ENCODE results near the gene SYT11. TPM values are rescaled to one million over a fixed set of nuclear protein-coding genes. Genes with fewer than 3 reads are reported as not detected.

Gene SYT11
- total RNA-seq, 6 donors from 2014 or later: 3.1 to 12.1 (median 7.8) TPM

GRCh38 chr1:155880950-155881349 lies 21.6 kb downstream of the SYT11 start:
- no peak for ATAC-seq (ENCODE audit: low FRiP score in 2 of 2)
- Histone ChIP-seq H3K27ac (no peak overlapping the region), H3K9me3 (no peaks in the 10 kb centered on the region), H3K4me1 (no peaks in the 10 kb centered on the region), H3K4me3 (no peak overlapping the region), H3K27me3 (no peaks in the 10 kb centered on the region), H3K36me3 (peaks cover 0 to 17% (median 0%) of the 10 kb centered on the region in 4 donors)
- 88 to 94% methylated on average over 6 of the region's 6 CpGs for WGBS, 2 donors
- no peak for DNase-seq
- TF ChIP-seq EP300 (IDR thresholded peaks at IDR 0.05): no peak
- TF ChIP-seq, protein P1, sequence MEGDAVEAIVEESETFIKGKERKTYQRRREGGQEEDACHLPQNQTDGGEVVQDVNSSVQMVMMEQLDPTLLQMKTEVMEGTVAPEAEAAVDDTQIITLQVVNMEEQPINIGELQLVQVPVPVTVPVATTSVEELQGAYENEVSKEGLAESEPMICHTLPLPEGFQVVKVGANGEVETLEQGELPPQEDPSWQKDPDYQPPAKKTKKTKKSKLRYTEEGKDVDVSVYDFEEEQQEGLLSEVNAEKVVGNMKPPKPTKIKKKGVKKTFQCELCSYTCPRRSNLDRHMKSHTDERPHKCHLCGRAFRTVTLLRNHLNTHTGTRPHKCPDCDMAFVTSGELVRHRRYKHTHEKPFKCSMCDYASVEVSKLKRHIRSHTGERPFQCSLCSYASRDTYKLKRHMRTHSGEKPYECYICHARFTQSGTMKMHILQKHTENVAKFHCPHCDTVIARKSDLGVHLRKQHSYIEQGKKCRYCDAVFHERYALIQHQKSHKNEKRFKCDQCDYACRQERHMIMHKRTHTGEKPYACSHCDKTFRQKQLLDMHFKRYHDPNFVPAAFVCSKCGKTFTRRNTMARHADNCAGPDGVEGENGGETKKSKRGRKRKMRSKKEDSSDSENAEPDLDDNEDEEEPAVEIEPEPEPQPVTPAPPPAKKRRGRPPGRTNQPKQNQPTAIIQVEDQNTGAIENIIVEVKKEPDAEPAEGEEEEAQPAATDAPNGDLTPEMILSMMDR (IDR thresholded peaks at IDR 0.05): no peak

- H3K27me3 ChIP-seq: no peaks in the 10 kb centered on the region
- H3K36me3 ChIP-seq: peaks cover 0 to 17% (median 0%) of the 10 kb centered on the region in 4 donors
- H3K9me3 ChIP-seq: no peaks in the 10 kb centered on the region
- ATAC-seq (ENCODE audit: low FRiP score in 2 of 2) (no peak), DNase-seq (no peak)
- TF ChIP-seq POLR2AphosphoS5 (IDR thresholded peaks at IDR 0.05): no peak
- no peak for TF ChIP-seq POLR2A (IDR thresholded peaks at IDR 0.05)
- TF ChIP-seq, protein P1 (IDR thresholded peaks at IDR 0.05): no peak
- no peak for TF ChIP-seq EP300 (IDR thresholded peaks at IDR 0.05)
- H3K27ac ChIP-seq: no peak overlapping the region
- H3K4me1 ChIP-seq: no peaks in the 10 kb centered on the region
- H3K4me3 ChIP-seq: no peak overlapping the region
These were observed 22.9 kb downstream of the SYT11 start for GRCh38 chr1:155882235-155882634.

DNA sequence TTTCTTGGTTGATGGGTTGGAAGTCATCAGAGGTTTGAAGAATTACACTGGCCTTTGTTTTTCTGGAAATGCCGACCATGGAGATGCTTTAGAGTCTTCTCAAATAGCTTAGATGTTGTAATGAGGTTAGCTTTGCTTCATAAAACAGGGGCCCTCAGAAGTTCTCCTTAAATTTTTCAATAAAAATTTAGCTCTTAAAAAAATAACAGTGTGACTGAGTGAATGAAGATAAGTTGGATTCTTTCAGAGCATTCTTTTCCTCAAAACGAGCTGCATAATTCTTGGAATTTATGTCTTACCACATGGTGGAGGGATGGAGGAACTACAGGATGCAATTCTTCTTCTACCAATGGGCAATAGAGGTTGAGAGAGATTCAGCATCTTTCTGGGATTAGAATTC lies 23.4 kb downstream of the SYT11 start:
- Histone ChIP-seq H3K4me1 (no peaks in the 10 kb centered on the region), H3K27me3 (no peaks in the 10 kb centered on the region), H3K9me3 (no peaks in the 10 kb centered on the region), H3K27ac (no peak overlapping the region), H3K4me3 (no peak overlapping the region), H3K36me3 (peaks cover 0 to 17% (median 0%) of the 10 kb centered on the region in 4 donors)
- no peak for ATAC-seq (ENCODE audit: low FRiP score in 2 of 2)
- DNase-seq: no peak
- WGBS, 2 donors: 67 to 78% methylated on average over 2 of the region's 2 CpGs
- TF ChIP-seq EP300 (IDR thresholded peaks at IDR 0.05) (no peak), POLR2AphosphoS5 (IDR thresholded peaks at IDR 0.05) (no peak), POLR2A (IDR thresholded peaks at IDR 0.05) (no peak)
- TF ChIP-seq, protein P1 (IDR thresholded peaks at IDR 0.05): no peak

DNA sequence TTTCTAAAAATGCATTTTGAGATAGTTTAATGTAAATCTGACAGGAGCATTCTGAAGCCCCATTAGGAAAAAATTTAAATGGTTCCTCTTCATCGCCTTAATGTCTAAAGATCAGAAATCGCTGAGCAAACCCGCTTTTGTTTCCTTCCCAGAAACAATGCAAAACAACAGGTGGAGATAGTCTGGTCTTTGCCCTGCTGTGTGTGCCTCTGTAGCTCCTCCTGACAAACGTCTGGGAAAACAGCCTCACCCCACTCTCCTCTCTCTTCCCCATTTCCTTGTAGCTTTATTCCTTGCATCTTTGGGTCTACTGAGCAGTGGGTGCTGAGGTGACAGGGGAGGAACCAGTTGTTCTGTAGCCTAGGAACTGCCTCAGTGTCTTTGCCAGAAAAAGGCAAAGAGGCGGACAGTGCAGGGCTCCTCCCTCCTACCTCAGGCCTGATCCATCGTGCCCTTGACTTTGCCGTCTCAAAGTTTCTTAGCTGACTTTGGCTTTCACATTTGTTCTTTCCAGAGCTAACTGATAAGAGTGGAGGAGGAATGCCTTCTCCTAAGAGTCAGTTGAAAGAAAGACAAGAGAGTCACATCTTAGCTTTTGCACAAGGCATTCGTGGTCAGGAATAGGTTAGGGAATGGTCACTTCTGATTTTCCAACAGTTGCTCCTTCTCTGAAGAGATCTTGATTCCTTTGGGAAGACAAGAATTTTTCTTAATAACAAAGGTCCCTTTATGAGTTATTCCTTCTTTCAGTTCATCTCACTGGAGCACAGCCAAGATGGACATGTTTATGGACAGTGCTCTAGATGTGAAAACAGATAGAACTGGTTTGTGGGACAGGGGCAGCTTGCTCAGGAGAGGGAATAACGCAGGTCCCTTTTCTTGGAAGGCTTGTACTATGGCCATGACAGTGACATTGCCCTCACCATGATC lies 24.9 kb downstream of the SYT11 start:
- H3K27me3 ChIP-seq: no peaks in the 10 kb centered on the region
- H3K9me3 ChIP-seq: no peaks in the 10 kb centered on the region
- H3K4me3 ChIP-seq: no peak overlapping the region
- H3K27ac ChIP-seq: no peak overlapping the region
- DNase-seq (no peak), ATAC-seq (ENCODE audit: low FRiP score in 2 of 2) (no peak)
- WGBS, 2 donors: 79 to 82% methylated on average over 9 of the region's 9 CpGs
- no peaks in the 10 kb centered on the region for H3K4me1 ChIP-seq
- TF ChIP-seq POLR2AphosphoS5 (IDR thresholded peaks at IDR 0.05): no peak
- H3K36me3 ChIP-seq: peaks cover 0 to 17% (median 0%) of the 10 kb centered on the region in 4 donors

DNA sequence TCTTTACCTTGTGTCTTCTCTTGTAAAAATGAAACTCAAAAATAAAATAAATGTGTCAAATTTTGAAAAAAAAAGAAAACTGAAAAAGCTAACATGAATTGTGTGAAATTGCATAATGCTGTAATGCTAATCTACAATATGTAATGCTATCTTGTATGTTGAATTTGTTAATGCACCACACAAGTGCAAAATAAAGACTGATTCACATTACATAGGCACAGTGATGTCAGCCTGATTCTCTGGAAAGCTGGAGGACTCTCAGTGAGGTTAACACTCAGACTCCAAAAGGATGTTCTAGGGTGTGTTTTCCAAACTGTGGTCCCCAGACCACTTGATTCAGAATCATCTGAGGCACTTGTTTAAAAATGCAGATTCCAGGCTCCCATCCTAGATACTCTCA lies 25.6 kb downstream of the SYT11 start:
- ATAC-seq (ENCODE audit: low FRiP score in 2 of 2): no peak
- Histone ChIP-seq H3K27me3 (no peaks in the 10 kb centered on the region), H3K9me3 (no peaks in the 10 kb centered on the region), H3K27ac (no peak overlapping the region), H3K4me1 (no peaks in the 10 kb centered on the region), H3K4me3 (no peak overlapping the region), H3K36me3 (peaks cover 0 to 17% (median 0%) of the 10 kb centered on the region in 4 donors)
- TF ChIP-seq EP300 (IDR thresholded peaks at IDR 0.05) (no peak), POLR2AphosphoS5 (IDR thresholded peaks at IDR 0.05) (no peak), POLR2A (IDR thresholded peaks at IDR 0.05) (no peak)
- TF ChIP-seq, protein P1 (IDR thresholded peaks at IDR 0.05): no peak
- DNase-seq: no peak
